ENCODE results near the gene PI4KA.
"Not testable (repeated sequence)": the region's sequence is repeated elsewhere in the genome, so short reads cannot be mapped to it uniquely, and the experiment has no call there.

Gene PI4KA

GRCh38 chr22:20721409-20722218 is 137.0 kb downstream of the PI4KA start:
- DNase-seq (ENCODE audit: low read depth): no peak

GRCh38 chr22:20720692-20721408 is 137.8 kb downstream of the PI4KA start:
- DNase-seq (ENCODE audit: low read depth): no peak

GRCh38 chr22:20718727-20719126 is 139.9 kb downstream of the PI4KA start:
- DNase-seq (ENCODE audit: low read depth): not testable (repeated sequence)

- not testable (repeated sequence) for DNase-seq (ENCODE audit: low read depth)
Observed at GRCh38 chr22:20717981-20718380, 140.6 kb downstream of the PI4KA start.

GRCh38 chr22:20717213-20717866 is 141.3 kb downstream of the PI4KA start:
- DNase-seq (ENCODE audit: low read depth): not testable (repeated sequence)

GRCh38 chr22:20713116-20713515 is 145.5 kb downstream of the PI4KA start:
- DNase-seq (ENCODE audit: low read depth): not testable (repeated sequence)

- not testable (repeated sequence) for DNase-seq (ENCODE audit: low read depth)
Observed at GRCh38 chr22:20709966-20710365, 148.6 kb downstream of the PI4KA start.

GRCh38 chr22:20707549-20708118 is 151.0 kb downstream of the PI4KA start:
- DNase-seq (ENCODE audit: low read depth): not testable (repeated sequence)

- DNase-seq (ENCODE audit: low read depth): not testable (repeated sequence)
Observed at GRCh38 chr22:20703816-20704609, 154.6 kb downstream of the PI4KA start.

- DNase-seq (ENCODE audit: low read depth): peak; percentile 26
Observed at GRCh38 chr22:20703414-20703806, 155.2 kb downstream of the PI4KA start.

- peak; percentile 94 for DNase-seq (ENCODE audit: low read depth)
Observed at GRCh38 chr22:20702546-20703413, 155.8 kb downstream of the PI4KA start.

- not testable (repeated sequence) for DNase-seq (ENCODE audit: low read depth)
Observed at GRCh38 chr22:20702175-20702545, 156.5 kb downstream of the PI4KA start.

GRCh38 chr22:20701680-20702136 is 156.9 kb downstream of the PI4KA start:
- not testable (repeated sequence) for DNase-seq (ENCODE audit: low read depth)

- DNase-seq (ENCODE audit: low read depth): not testable (repeated sequence)
Observed at GRCh38 chr22:20700347-20700746, 158.3 kb downstream of the PI4KA start.

- not testable (repeated sequence) for DNase-seq (ENCODE audit: low read depth)
Observed at GRCh38 chr22:20699856-20700255, 158.8 kb downstream of the PI4KA start.

GRCh38 chr22:20697481-20698113 is 161.0 kb downstream of the PI4KA start:
- DNase-seq (ENCODE audit: low read depth): peak; percentile 53

GRCh38 chr22:20696056-20696455 is 162.6 kb downstream of the PI4KA start:
- DNase-seq (ENCODE audit: low read depth): not testable (repeated sequence)

GRCh38 chr22:20695205-20695604 is 163.4 kb downstream of the PI4KA start:
- DNase-seq (ENCODE audit: low read depth): not testable (repeated sequence)

- DNase-seq (ENCODE audit: low read depth): not testable (repeated sequence)
Observed at GRCh38 chr22:20694256-20694655, 164.4 kb downstream of the PI4KA start.

GRCh38 chr22:20692926-20693325 is 165.7 kb downstream of the PI4KA start:
- DNase-seq (ENCODE audit: low read depth): not testable (repeated sequence)
